ENCODE data around the gene PSMD1.

DNA sequence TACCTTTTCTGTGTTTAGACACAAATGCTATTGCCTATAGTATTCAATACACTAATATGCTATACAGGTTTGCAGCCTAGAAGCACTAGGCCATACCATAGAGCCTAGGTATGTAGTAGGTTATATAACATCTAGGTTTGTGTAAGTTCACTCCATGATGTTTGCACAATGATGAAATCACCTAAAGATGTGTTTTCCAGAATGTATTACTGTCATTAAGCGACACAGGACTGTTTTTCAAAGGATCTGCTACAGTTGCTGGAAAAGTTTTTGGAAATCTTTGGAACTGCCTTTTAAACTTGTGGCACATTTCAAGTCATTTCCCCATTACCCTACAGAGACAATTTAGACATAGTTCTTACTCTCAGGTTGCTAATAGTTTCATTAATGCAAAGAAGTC is 9.3 kb downstream of the PSMD1 start:
- TF ChIP-seq POLR2AphosphoS5 (IDR thresholded peaks at IDR 0.05; ENCODE audit: low read depth, low read length) = no peak
- TF ChIP-seq TAF1 (IDR thresholded peaks at IDR 0.05; ENCODE audit: borderline replicate concordance, insufficient read depth, low read length) = no peak
- TF ChIP-seq REST (IDR thresholded peaks at IDR 0.05; ENCODE audit: insufficient read depth in 1 of 2, low read depth in 2 of 2, low read length in 2 of 2) = no peak
- no peak for TF ChIP-seq SIN3A (IDR thresholded peaks at IDR 0.05; ENCODE audit: borderline replicate concordance, insufficient read depth, low read length)

Data from PFSK-1 (cell line).